ENCODE results near the gene LAMA1. TPM values are rescaled to one million over a fixed set of nuclear protein-coding genes. Genes with fewer than 3 reads are reported as not detected.
"Not testable (repeated sequence)": the region's sequence is repeated elsewhere in the genome, so short reads cannot be mapped to it uniquely, and the experiment has no call there.

Gene LAMA1
- not detected for polyA plus RNA-seq (ENCODE audit: low read depth in 6 of 6)

DNA sequence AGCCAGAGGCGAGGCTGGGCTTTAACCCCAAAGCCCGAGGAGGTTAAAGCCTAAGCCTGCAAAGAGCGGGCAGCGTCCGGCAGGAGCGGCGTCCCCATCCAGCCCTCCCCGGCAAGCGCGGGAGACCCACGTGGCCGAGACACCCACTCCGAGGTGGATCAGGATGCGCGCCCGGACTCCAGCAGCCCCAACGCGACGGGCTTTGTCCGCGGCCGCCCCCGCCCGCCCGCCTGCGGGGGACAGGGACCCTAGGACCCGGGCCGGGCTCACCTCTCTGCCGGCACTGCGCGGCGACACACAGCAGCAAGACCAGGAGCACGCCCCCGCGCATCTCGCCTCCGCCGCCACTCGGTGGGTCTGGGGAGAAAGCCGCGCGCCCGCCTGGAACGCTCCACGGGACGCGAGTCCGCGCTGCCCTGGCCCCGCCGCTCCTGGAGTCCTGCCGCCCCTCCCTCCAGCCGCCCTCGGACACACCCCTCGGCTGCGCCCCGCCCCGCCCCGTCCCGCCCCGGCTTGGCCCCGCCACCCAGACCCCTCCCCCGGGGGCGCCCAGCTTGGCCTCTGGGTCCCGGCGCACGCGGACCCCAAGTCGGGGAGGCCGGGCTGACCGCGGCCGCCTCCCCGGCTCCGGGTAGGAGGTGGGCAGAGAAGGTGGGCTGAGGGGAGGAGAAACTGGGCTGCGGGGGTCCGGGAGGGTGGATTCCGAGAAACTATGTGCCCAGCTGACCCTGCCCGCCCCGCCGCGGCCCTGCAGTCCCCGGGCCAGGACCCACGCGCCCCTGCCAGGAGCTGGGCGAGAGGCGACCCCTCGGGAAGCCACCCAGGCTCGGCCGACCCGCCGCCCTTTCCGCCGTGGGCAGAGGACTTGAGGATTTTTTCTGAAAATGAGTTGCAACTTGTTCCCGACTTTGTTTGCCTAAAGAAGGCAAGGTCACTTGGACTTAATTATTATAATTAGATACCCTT is at the start of gene LAMA1:
TSS of gene LAMA1 (minus strand) at position 408 of the 966 bp plus-strand sequence. CDS start at position 331, 77 bp downstream.
- no peak for DNase-seq
- peaks cover under 1 to 14% (median 9%) of the 10 kb centered on the region in 7 donors for H3K9me3 Mint-ChIP-seq
- peaks cover 25 to 50% (median 42%) of the 10 kb centered on the region in 3 donors for H3K27me3 Mint-ChIP-seq
- peak within 1 kb of the TSS in 4 of 8 donors; percentile 21 to 81 (median 75) for H3K4me3 Mint-ChIP-seq
- H3K36me3 Mint-ChIP-seq, result peaks cover 9 to 18% of the 10 kb centered on the region in 2 donors
- no peak for ATAC-seq (ENCODE audit: low read depth in 2 of 2)
- H3K4me1 Mint-ChIP-seq, result peaks cover 8 to 15% (median 10%) of the 10 kb centered on the region in 3 donors
- no peak within 1 kb of the TSS for H3K27ac Mint-ChIP-seq

DNA sequence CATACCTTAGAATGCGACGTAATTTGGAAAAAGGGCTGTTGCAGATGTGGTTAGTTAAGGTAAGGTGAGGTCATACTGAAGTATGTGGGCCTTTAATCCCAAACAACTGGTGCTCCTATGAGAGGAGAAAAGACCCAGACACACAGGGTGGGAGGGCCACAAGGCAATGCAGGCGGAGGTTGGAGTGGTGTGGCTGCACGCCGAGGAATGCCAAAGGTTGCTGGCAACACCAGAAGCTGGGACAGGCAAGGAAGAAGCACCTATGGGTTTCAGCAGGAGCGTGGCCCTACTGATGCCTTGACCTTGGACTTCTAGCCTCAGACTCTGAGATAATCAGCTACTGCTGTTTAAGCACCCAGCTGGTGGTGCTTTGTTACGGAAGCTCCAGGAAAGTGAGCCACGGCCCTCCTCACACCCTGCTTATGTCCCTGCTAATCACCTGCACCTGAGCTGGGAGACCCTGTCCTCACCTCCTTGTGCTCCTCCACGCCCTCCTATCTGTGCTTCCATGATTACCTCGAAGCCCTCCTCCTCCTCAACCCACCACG is 48.3 kb upstream of the LAMA1 start:
- DNase-seq (no peak), ATAC-seq (ENCODE audit: low read depth in 2 of 2) (no peak)
- Mint-ChIP-seq H3K4me1 (no peaks in the 10 kb centered on the region), H3K36me3 (no peaks in the 10 kb centered on the region), H3K27me3 (peaks cover 0 to 6% (median 0%) of the 10 kb centered on the region in 3 donors), H3K27ac (no peak overlapping the region), H3K9me3 (peaks cover 0 to 4% (median 0%) of the 10 kb centered on the region in 7 donors), H3K4me3 (no peak overlapping the region)

- Mint-ChIP-seq H3K27ac (no peak overlapping the region), H3K4me1 (no peaks in the 10 kb centered on the region), H3K9me3 (peaks cover 0 to 4% (median 0%) of the 10 kb centered on the region in 7 donors)
Observed at GRCh38 chr18:7164323-7165004, 46.9 kb upstream of the LAMA1 start.

GRCh38 chr18:7158216-7158615 is 40.6 kb upstream of the LAMA1 start:
- H3K36me3 Mint-ChIP-seq, result no peaks in the 10 kb centered on the region
- no peaks in the 10 kb centered on the region for H3K4me1 Mint-ChIP-seq
- H3K4me3 Mint-ChIP-seq, result no peak overlapping the region
- DNase-seq (no peak), ATAC-seq (ENCODE audit: low read depth in 2 of 2) (no peak)
- H3K27ac Mint-ChIP-seq, result no peak overlapping the region
- peaks cover 0 to 6% (median 0%) of the 10 kb centered on the region in 3 donors for H3K27me3 Mint-ChIP-seq
- H3K9me3 Mint-ChIP-seq, result peaks cover 0 to 6% (median 0%) of the 10 kb centered on the region in 7 donors

More at GRCh38 chr18:7164323-7165004, 46.9 kb upstream of the LAMA1 start:
- H3K27me3 Mint-ChIP-seq, result peaks cover 0 to 6% (median 0%) of the 10 kb centered on the region in 3 donors
- DNase-seq (no peak), ATAC-seq (ENCODE audit: low read depth in 2 of 2) (no peak)
- H3K36me3 Mint-ChIP-seq, result no peaks in the 10 kb centered on the region
- H3K4me3 Mint-ChIP-seq, result no peak overlapping the region

- Mint-ChIP-seq H3K27me3 (peaks cover 0 to 6% (median 0%) of the 10 kb centered on the region in 3 donors), H3K9me3 (peaks cover 0 to 6% (median 0%) of the 10 kb centered on the region in 7 donors), H3K36me3 (no peaks in the 10 kb centered on the region), H3K27ac (no peak overlapping the region), H3K4me1 (no peaks in the 10 kb centered on the region), H3K4me3 (no peak overlapping the region)
- DNase-seq, result no peak
- ATAC-seq (ENCODE audit: low read depth in 2 of 2), result no peak
Observed at GRCh38 chr18:7157760-7158159, 40.2 kb upstream of the LAMA1 start.

GRCh38 chr18:7155887-7156286 is 38.3 kb upstream of the LAMA1 start:
- Mint-ChIP-seq H3K36me3 (no peaks in the 10 kb centered on the region), H3K27me3 (no peaks in the 10 kb centered on the region), H3K9me3 (peaks cover 0 to 6% (median 0%) of the 10 kb centered on the region in 7 donors), H3K4me3 (no peak overlapping the region), H3K4me1 (no peaks in the 10 kb centered on the region), H3K27ac (no peak overlapping the region)
- DNase-seq, result no peak
- ATAC-seq (ENCODE audit: low read depth in 2 of 2), result no peak

GRCh38 chr18:7155092-7155491 is 37.5 kb upstream of the LAMA1 start:
- no peak overlapping the region for H3K27ac Mint-ChIP-seq
- H3K4me1 Mint-ChIP-seq, result no peaks in the 10 kb centered on the region
- H3K27me3 Mint-ChIP-seq, result no peaks in the 10 kb centered on the region
- DNase-seq, result no peak
- no peak overlapping the region for H3K4me3 Mint-ChIP-seq
- peaks cover 0 to 6% (median 0%) of the 10 kb centered on the region in 7 donors for H3K9me3 Mint-ChIP-seq
- no peaks in the 10 kb centered on the region for H3K36me3 Mint-ChIP-seq
- no peak for ATAC-seq (ENCODE audit: low read depth in 2 of 2)

- H3K4me3 Mint-ChIP-seq, result no peak overlapping the region
- ATAC-seq (ENCODE audit: low read depth in 2 of 2) (no peak), DNase-seq (no peak)
- H3K27ac Mint-ChIP-seq, result no peak overlapping the region
- H3K4me1 Mint-ChIP-seq, result no peaks in the 10 kb centered on the region
- no peaks in the 10 kb centered on the region for H3K27me3 Mint-ChIP-seq
- H3K36me3 Mint-ChIP-seq, result no peaks in the 10 kb centered on the region
- peaks cover 0 to 6% (median 0%) of the 10 kb centered on the region in 7 donors for H3K9me3 Mint-ChIP-seq
Observed at GRCh38 chr18:7152440-7152839, 34.8 kb upstream of the LAMA1 start.

DNA sequence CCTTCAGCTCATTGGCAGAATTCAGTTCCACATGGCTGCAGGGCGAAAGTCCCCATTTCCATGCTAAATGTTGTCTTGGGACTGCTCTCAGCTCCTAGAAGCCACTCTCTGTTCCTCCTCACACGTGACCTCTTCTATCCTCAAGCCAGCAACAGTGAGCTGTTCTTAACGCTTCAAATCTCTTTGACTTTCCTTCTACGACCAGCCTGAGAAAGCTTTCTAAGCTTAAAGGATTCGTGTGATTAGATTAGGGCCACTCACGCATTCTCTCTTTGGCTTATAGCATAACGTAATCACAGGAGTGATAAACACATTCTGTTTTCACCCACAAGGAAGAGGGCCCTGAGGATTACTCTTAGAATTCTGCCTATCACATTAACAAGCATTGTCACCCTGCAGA is 29.8 kb upstream of the LAMA1 start:
- peaks cover 0 to 9% (median 0%) of the 10 kb centered on the region in 7 donors for H3K9me3 Mint-ChIP-seq
- H3K4me1 Mint-ChIP-seq, result no peaks in the 10 kb centered on the region
- no peak overlapping the region for H3K27ac Mint-ChIP-seq
- H3K36me3 Mint-ChIP-seq, result no peaks in the 10 kb centered on the region
- DNase-seq (no peak), ATAC-seq (ENCODE audit: low read depth in 2 of 2) (no peak)
- H3K4me3 Mint-ChIP-seq, result peak overlapping the region in 1 of 8 donors; percentile 16
- peaks cover 0 to 6% (median 0%) of the 10 kb centered on the region in 3 donors for H3K27me3 Mint-ChIP-seq

DNA sequence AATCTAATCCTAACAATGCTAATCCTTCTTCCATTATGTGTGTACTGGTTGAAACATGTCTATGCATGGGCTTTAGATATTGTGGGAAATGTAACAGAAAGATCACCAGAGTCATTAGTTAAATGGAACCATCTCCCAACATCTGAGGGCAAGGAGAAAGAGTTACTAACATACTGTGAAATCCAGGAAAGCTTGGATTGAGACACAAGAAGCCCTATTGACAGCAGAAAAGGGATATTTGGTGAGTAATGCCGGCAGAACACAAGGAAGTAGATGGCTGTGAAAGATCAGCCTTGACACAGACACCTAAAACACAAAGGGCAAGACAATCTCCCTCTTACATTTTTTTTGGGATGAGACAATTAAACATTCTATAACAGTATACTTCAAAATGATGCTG is 28.5 kb upstream of the LAMA1 start:
- peaks cover 0 to 6% (median 0%) of the 10 kb centered on the region in 3 donors for H3K27me3 Mint-ChIP-seq
- ATAC-seq (ENCODE audit: low read depth in 2 of 2) (no peak), DNase-seq (no peak)
- no peaks in the 10 kb centered on the region for H3K4me1 Mint-ChIP-seq
- H3K4me3 Mint-ChIP-seq, result no peak overlapping the region
- peaks cover 0 to 9% (median 2%) of the 10 kb centered on the region in 7 donors for H3K9me3 Mint-ChIP-seq
- H3K36me3 Mint-ChIP-seq, result no peaks in the 10 kb centered on the region
- H3K27ac Mint-ChIP-seq, result no peak overlapping the region

DNA sequence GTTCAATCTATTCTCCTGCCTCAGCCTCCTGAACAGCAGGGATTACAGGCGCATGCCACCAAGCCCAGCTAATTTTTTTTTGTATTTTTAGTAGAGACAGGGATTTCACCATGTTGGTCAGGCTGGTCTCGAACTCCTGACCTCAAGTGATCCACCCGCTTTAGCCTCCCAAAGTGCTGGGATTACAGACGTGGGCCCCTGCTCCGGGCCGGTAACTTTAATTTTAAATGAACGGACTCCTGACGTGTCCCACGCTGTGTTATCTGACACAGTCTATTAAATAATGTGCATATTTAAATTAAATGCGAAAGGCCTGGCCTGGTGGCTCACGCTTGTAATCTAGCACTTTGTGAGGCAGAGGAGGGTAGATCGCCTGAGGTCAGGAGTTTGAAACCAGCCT is 27.3 kb upstream of the LAMA1 start:
- not testable (repeated sequence) for H3K27ac Mint-ChIP-seq; H3K4me1 Mint-ChIP-seq; H3K9me3 Mint-ChIP-seq; ATAC-seq (ENCODE audit: low read depth in 2 of 2); H3K36me3 Mint-ChIP-seq; DNase-seq; H3K4me3 Mint-ChIP-seq; H3K27me3 Mint-ChIP-seq

- no peak overlapping the region for H3K27ac Mint-ChIP-seq
- H3K4me3 Mint-ChIP-seq, result no peak overlapping the region
- peaks cover 0 to 5% (median 0%) of the 10 kb centered on the region in 3 donors for H3K27me3 Mint-ChIP-seq
- peaks cover 0 to 9% (median 4%) of the 10 kb centered on the region in 7 donors for H3K9me3 Mint-ChIP-seq
- H3K36me3 Mint-ChIP-seq, result no peaks in the 10 kb centered on the region
- H3K4me1 Mint-ChIP-seq, result no peaks in the 10 kb centered on the region
- no peak for ATAC-seq (ENCODE audit: low read depth in 2 of 2)
- no peak for DNase-seq
Observed at GRCh38 chr18:7141287-7141686, 23.7 kb upstream of the LAMA1 start.

- no peak overlapping the region for H3K27ac Mint-ChIP-seq
- H3K9me3 Mint-ChIP-seq, result peaks cover 0 to 9% (median 4%) of the 10 kb centered on the region in 7 donors
- no peaks in the 10 kb centered on the region for H3K4me1 Mint-ChIP-seq
- H3K27me3 Mint-ChIP-seq, result no peaks in the 10 kb centered on the region
- H3K4me3 Mint-ChIP-seq, result no peak overlapping the region
- DNase-seq (no peak), ATAC-seq (ENCODE audit: low read depth in 2 of 2) (no peak)
- no peaks in the 10 kb centered on the region for H3K36me3 Mint-ChIP-seq
Observed at GRCh38 chr18:7139409-7139808, 21.8 kb upstream of the LAMA1 start.

All from naive B cell (primary cell).